GM19351 (cell line): Measurements from ENCODE around the gene CFAP100.

Experiments
- ATAC-seq: cut with Tn5 transposase; IDR thresholded peaks from one replicate; pipeline ENCODE4 v1.9.1; 2021; ENCODE audit warnings: mild to moderate bottlenecking, moderate library complexity; ENCODE audit not compliant: unreplicated experiment

CFAP100 gene

DNA sequence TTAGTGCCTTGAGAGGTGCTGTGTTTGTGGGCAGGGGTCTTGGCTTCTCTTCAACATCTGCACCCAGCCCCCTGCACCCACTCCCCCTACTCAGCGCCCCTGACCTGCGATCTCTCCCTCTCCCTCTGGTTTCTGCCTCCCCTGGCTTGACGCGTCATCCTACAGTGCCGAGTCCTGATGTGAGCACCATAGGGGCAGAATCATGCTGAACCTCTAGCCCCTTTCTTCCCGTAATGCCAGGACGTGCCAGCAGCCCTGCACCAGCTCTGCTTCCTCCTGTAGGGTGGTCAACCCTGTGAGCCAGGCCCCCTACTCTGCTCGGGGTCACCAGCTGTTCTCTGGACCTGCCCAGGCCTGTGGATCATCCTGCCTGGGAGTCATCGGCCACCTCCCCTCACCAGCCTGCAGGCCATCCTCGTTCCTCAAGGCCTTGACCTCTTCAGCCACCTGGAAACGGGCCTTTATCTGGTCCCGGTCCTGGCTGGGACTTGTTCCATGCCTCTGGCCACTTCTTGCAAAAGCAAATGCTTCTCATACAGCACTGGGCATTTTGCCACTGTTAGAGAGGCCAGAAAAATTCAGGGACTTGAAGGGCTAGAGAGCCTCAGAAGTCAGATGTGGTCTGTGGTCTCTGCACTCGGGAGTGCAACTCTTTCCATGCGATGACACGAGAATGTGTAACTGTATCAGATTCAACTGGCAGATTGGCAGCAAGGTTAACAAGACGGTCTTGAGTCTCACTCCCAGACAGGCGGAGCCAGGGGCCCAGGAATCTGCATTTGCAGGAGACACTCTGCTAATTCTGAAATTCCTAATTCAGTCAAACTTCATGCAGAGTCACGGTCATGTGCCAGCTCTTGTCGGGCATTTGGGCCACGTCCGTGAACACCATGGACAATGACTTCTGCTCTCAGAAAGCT lies 20.8 kb upstream of the CFAP100 start:
- no peak for ATAC-seq

DNA sequence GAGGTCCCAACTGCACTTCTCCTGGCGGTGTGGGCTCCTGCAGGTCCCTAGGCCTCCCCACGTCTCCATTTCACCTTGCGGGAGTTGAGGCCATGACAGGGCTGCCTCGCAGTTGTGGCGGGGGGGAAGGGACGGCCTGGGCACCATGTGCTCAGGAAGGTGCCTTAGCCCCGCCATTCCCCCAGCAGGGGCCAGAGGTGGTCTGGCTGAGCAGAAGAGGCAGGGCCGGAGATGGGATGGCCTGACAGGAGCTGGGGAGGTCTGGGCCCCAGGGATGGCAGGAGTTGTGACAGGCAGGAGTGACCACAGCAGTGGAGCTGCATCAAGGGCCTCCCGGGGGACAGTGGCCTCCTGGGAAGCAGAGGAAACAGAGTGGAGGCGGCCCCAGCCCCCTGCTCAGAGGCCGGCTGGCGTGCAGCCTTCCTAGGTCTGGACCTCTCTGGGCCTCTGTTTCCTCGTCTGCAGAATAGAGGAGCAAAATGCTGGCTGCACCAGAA lies 18.8 kb upstream of the CFAP100 start:
- ATAC-seq = no peak

DNA sequence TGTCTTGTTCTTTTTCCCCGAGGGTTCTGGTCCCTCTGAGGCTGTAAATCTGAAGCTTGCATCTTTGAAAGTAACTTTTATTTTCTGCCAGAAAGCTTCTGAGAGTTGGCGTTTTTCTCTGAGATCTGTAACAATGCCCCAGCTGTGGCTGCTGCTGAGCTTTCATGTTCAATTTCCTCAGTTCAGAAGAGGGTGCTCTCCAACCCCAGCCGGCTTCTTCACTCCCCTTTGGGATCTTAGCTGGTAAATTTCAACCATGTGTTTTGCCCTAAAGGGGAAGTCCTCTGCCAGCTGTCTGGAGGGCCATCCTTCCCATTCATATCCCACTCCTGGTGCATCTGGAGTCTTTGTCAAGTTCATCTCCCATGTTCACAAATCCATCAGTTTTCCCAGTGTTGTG lies 18.3 kb upstream of the CFAP100 start:
- ATAC-seq = no peak

GRCh38 chr3:126377211-126377610 lies 17.5 kb upstream of the CFAP100 start:
- ATAC-seq = no peak

- no peak for ATAC-seq
Measured at GRCh38 chr3:126378341-126378751, 16.4 kb upstream of the CFAP100 start.

- ATAC-seq = no peak
Measured at GRCh38 chr3:126380011-126380768, 14.5 kb upstream of the CFAP100 start.

DNA sequence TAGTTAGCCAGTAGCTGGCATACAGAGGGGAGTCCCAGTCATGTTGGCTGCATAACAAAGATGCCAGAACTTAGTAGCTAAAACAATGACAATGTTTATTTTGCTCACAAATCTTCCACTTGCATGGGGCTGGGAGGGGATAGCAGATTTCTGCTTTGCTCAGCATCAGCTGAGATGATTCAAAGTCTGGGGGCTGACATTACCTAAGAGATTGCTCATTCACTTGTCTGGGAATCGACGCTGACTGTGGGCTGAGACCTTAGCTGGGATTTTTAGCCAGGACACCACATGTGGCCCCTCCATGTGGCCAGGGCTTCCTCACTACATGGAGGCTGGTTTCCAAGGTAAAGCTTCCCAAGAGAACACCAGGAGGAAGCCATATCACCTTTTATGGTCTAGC lies 12.7 kb upstream of the CFAP100 start:
- no peak for ATAC-seq

- no peak for ATAC-seq
Measured at GRCh38 chr3:126389112-126389793, 5.5 kb upstream of the CFAP100 start.

GRCh38 chr3:126389794-126390146 lies 4.9 kb upstream of the CFAP100 start:
- no peak for ATAC-seq

GRCh38 chr3:126390201-126390600 lies 4.5 kb upstream of the CFAP100 start:
- ATAC-seq = no peak

DNA sequence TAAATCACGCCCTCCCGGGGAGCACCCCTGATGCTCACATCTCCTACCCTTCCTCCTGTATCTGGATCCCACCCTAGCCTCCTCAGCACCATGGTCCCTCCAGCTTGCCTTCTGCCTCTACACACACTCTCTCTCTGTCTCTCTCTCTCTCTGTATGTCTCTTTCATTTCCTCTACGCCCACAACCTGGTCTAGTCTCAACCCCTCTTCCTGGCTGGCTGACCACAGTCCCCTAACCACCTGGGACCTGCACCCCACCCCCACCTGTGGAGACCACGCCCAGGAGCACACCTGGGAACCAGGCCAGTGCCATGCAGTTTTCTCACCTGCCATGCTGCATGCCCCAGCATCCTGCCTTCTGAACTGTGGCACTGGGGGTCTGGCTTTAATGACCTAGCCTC lies 4.0 kb upstream of the CFAP100 start:
- ATAC-seq = no peak

DNA sequence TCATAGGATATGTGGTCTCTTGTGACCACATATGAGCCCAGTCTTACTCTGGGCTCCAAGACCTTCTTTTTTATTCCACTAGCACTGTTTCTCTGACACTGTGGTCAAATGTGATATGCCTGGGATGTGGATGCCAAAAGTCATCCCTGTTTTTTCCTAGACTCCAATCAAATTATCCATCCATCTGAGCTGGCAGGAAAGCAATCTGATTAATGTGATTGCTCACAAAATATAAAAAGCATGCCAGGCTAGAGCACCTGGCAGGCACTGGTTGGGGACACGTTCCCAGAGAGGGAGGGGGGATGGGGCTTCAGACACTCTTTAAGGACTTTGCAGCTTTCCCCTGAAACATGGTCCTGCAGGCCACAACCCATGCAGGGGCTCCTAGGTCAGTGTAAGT lies 3.1 kb upstream of the CFAP100 start:
- ATAC-seq = no peak

DNA sequence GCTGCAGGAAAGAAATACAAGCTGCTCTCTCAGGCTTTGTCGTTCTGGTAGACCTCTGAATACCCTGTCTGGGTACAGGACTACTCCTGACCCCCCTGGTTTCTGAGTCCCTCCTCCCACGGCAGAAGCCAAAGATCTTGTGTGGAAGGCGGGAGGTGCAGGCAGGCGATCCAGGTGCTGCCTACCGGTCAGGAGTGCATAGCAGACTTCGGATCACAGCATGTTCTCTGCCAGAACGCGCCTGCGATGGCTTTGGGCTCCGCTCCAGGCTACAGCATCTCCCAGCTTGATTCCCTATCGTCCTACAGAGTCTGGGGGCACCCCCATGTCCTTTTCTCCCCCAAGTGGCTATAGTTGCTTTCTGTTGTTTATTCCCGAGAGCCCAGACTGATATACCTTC lies 2.5 kb upstream of the CFAP100 start:
- no peak for ATAC-seq

GRCh38 chr3:126393563-126393962 lies 1.1 kb upstream of the CFAP100 start:
- no peak for ATAC-seq

DNA sequence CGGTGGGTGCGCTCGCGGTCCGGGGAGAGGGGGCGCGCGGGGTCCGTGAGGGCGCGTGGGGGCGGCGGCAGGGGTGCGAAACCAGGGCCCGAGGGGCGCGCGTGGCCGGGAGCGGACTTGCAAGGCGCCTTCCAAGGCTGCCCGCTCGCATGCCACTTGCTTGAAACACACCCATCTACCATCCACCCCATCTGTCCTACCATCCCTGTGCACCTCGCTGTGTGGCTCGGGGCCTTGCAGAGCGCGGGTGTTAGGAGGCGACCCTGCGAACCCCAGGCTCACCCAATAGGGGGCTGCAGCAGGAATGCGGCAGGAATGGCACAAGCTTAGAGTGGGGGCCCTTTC lies 240 bp downstream of the CFAP100 start:
- ATAC-seq = no peak

DNA sequence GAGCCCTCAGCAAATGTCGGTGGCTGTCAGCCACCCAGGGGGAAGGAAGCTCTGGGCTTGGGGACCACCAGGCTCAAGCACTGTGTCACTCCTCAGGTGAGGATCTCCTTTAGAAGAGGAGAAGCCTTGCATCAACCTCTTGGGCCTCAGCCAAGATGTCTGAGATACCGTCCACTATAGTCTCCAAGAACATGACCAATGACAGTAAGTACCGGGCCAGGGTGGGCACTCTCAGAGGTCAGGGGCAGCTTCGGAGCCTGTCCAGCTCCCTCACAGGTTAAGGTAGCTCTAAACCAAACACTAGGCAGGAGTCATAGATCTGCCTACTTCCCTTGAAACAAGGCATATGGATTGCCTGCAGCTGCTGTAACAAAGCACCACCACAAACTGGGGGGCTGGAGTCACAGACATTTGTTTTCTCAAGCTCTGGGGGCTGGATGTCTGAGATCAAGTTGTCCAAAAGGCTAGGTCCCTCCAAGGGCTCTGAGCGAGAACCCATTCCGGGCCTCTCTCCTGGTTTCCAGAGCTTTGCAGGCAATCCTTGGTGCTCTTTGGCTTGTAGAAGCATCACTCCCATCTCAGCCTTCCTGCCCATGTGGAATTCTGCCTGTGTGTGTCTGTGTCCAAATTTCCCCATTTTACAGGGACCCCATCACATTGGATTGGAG lies 1.3 kb downstream of the CFAP100 start:
- no peak for ATAC-seq

- ATAC-seq = no peak
Measured at GRCh38 chr3:126396536-126396935, 1.8 kb downstream of the CFAP100 start.

GRCh38 chr3:126397610-126398422 lies 3.1 kb downstream of the CFAP100 start:
- no peak for ATAC-seq

- ATAC-seq = no peak
Measured at GRCh38 chr3:126398423-126399350, 4.0 kb downstream of the CFAP100 start.
